Esophagus muscularis mucosa (tissue), 4 donors: Measurements from ENCODE around the gene ASCL1. TPM values are rescaled to one million over a fixed set of nuclear protein-coding genes. Genes with fewer than 3 reads are reported as not detected.

ENCODE experiments used
- DNase-seq: peaks from one replicate; pipeline ENCODE4 v3.0.0-alpha.2; 2017; ENCODE audit errors: extremely low spot score
- H3K27ac ChIP-seq, 4 donors: fragments of 200-600 bp; sonication (generic); replicated peaks in 1 of 4; 1 replicate in 3 of 4; 2 replicates in 1 of 4; pipeline ENCODE4 v1.5.1; 2016 to 2019; ENCODE audit warnings: mild to moderate bottlenecking in 1 of 4
- H3K27me3 ChIP-seq, 4 donors: fragments of 200-600 bp; sonication (generic); one replicate each; pipeline versions ENCODE4 v1.5.1 to v1.6.0; 2016 to 2019
- H3K36me3 ChIP-seq, 4 donors: fragments of 200-600 bp; sonication (generic); one replicate each; pipeline ENCODE4 v1.5.1; 2016 to 2019
- H3K4me1 ChIP-seq, 4 donors: fragments of 200-600 bp; sonication (generic); one replicate each; pipeline ENCODE4 v1.5.1; 2016 to 2019
- H3K4me3 ChIP-seq, 4 donors: fragments of 200-600 bp; sonication (generic); 1 replicate in 2 of 4; 2 replicates in 2 of 4; pipeline ENCODE4 v1.5.1; 2016 to 2019; ENCODE audit warnings: mild to moderate bottlenecking in 4 of 4, moderate library complexity in 1 of 4
- H3K9me3 ChIP-seq, 4 donors: fragments of 200-600 bp; sonication (generic); 1 replicate in 3 of 4; 2 replicates in 1 of 4; pipeline ENCODE4 v1.5.1; 2016 to 2019
- EP300 ChIP-seq: sonication (generic); formaldehyde crosslinking; IDR thresholded peaks from one replicate; pipeline ENCODE4 v1.6.1; 2017; ENCODE audit warnings: antibody characterized with exemption
- POLR2A ChIP-seq: fragments of 450-650 bp; IDR thresholded peaks from one replicate; pipeline ENCODE4 v1.6.1; 2017; ENCODE audit warnings: antibody characterized with exemption, moderate library complexity, mild to moderate bottlenecking, low read depth
- POLR2AphosphoS5 ChIP-seq, 2 donors: sonication (generic); formaldehyde crosslinking; IDR thresholded peaks; one replicate each; pipeline ENCODE4 v1.6.1; 2017; ENCODE audit warnings: antibody characterized with exemption in 2 of 2
- WGBS: methylation state at CpG from one replicate; pipeline ENCODE4 v1.1.5; 2018; 5-methylcytosine and 5-hydroxymethylcytosine counted together
- intact Hi-C: fragments of 100-400 bp; cut with DNase I; formaldehyde crosslinking; loops from one replicate; pipeline ENCODE4 v1.15.1; 2023
- total RNA-seq, 4 donors: library from RNA; depleted of rRNA; stranded (reverse); fragments of >200 nt; gene quantifications; one replicate each; pipeline versions ENCODE4 v1.1.0 to v1.2.1, GENCODE V29; 2016
- TF ChIP-seq, protein P1 (sequence below), 3 experiments: fragments of 200-600 bp in 2 of 3; fragments of 450-650 bp in 1 of 3; sonication (generic) in 2 of 3; IDR thresholded peaks; one replicate each; pipeline ENCODE4 v1.5.1; 2017 to 2019; ENCODE audit warnings: antibody characterized with exemption in 3 of 3, mild to moderate bottlenecking in 2 of 3, moderate library complexity in 1 of 3

ASCL1 gene
- total RNA-seq, 4 donors from 2014 or later, result 0.17 TPM; not detected in 3

DNA sequence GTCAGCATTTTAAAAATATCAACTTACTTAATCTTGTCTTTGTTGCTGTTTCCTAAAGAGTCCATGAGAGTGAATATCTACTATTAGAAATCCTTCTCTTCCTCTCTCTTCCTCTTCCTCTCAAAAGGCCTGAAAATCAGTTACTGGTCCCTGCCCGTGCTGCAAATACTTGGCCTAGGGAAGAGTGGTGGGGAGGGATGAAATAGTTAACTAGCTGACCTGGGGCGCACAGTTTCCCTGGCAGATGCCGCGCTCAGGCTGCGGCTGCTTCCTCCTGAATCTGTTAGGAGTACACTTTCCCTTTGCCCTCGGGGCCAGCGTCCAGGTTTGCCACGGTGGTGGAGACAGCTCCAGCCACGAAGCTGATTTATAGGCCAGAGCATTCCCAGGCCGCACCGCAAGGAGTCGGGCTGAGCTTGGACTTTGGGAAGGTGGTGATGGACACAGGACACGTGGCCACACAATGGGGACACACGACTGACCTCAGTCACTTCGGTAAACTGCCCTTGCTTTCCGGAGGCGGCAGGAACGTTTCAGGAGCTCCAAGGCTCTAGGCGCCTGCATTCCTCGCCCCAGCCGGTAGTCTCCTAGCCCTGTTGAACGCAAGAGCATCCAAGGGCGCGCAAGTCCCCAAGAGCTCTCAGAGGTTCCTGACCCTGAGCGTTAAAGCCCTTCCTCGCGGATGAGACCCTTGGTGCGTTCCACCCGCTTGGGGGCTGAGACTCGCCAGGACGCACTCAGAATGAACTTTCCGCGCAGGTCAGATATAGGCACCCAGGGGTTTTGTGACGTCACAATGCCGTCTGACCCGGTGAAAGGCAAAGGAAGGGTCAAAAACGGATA, 7.1 kb upstream of the ASCL1 start:
- Histone ChIP-seq H3K27me3 (peaks cover 3 to 96% (median 17%) of the 10 kb centered on the region in 4 donors), H3K4me1 (peaks cover 0 to 13% (median 0%) of the 10 kb centered on the region in 4 donors), H3K36me3 (no peaks in the 10 kb centered on the region), H3K27ac (no peak overlapping the region), H3K9me3 (no peaks in the 10 kb centered on the region), H3K4me3 (no peak overlapping the region)
- DNase-seq, result peak; percentile 88
- WGBS, result 12% methylated on average over 23 of the region's 37 CpGs
- intact Hi-C loops, result no loop called here
- no peak for TF ChIP-seq POLR2A
- no peak for TF ChIP-seq POLR2AphosphoS5 (IDR thresholded peaks at IDR 0.05)
- no peak for TF ChIP-seq EP300
- TF ChIP-seq, protein P1, sequence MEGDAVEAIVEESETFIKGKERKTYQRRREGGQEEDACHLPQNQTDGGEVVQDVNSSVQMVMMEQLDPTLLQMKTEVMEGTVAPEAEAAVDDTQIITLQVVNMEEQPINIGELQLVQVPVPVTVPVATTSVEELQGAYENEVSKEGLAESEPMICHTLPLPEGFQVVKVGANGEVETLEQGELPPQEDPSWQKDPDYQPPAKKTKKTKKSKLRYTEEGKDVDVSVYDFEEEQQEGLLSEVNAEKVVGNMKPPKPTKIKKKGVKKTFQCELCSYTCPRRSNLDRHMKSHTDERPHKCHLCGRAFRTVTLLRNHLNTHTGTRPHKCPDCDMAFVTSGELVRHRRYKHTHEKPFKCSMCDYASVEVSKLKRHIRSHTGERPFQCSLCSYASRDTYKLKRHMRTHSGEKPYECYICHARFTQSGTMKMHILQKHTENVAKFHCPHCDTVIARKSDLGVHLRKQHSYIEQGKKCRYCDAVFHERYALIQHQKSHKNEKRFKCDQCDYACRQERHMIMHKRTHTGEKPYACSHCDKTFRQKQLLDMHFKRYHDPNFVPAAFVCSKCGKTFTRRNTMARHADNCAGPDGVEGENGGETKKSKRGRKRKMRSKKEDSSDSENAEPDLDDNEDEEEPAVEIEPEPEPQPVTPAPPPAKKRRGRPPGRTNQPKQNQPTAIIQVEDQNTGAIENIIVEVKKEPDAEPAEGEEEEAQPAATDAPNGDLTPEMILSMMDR (IDR thresholded peaks at IDR 0.05), result no peak

DNA sequence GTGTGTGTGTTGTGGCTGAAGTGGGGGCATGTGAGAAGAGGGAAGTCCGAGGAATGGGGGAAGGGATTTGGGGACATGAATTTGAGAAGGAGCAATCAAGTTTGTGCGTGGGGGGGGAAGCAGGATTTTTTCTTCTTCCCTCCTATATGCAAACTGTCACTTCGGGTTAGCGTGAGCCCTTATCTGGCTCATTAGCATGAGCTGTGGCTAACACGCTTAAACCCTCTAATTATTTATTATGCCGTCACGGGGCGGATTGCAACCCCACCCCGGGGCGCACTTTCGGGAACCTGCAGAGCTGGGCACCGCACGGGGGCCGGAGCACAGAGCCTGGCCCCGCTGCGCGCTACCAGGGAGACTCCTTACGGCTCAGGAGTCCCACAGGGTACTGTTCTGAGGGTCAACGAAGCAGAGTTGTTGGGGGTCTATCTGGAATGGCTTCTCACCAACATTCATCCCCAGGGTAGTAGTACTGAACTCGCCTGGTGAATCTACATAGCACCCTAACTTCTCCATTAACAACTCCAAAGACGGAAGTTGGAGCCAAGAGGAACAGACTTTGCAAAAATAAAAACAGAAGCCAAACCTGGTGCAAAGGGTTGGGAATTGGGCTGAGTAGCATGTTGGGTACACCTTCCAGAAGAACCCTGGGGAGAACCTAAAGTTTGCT, 6.4 kb upstream of the ASCL1 start:
- DNase-seq, result peak; percentile 64
- 10% methylated on average over 21 of the region's 21 CpGs for WGBS
- TF ChIP-seq POLR2A, result no peak
- TF ChIP-seq, protein P1 (IDR thresholded peaks at IDR 0.05), result no peak
- peaks cover 3 to 96% (median 21%) of the 10 kb centered on the region in 4 donors for H3K27me3 ChIP-seq
- no peak overlapping the region for H3K27ac ChIP-seq
- no peaks in the 10 kb centered on the region for H3K36me3 ChIP-seq
- peaks cover 0 to 15% (median 2%) of the 10 kb centered on the region in 4 donors for H3K4me1 ChIP-seq
- intact Hi-C loops, result no loop called here
- no peaks in the 10 kb centered on the region for H3K9me3 ChIP-seq
- H3K4me3 ChIP-seq, result no peak overlapping the region

DNA sequence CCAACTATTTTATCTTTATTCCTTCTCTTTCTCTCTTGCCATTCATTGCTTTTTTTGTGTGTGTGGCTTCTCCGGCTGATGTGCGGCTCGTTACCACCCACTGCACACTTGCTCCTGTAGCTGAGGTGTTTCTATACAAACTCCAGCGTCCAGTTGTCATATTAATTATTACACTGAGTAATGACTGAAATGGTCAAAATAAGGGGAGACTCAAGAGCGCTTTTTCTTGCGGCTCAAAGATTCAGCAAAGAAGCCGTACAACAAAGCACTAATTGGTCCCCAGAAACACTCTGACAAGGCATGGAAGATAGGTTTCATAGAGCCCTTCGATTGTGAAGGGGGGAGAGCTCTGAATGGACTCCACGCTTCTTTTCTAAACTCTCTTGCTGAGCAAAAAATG, 5.6 kb upstream of the ASCL1 start:
- WGBS, result 46% methylated on average over 9 of the region's 9 CpGs
- no peaks in the 10 kb centered on the region for H3K9me3 ChIP-seq
- peaks cover 3 to 97% (median 28%) of the 10 kb centered on the region in 4 donors for H3K27me3 ChIP-seq
- DNase-seq, result peak; percentile 14
- H3K36me3 ChIP-seq, result no peaks in the 10 kb centered on the region
- H3K27ac ChIP-seq, result no peak overlapping the region
- peaks cover 0 to 23% (median 9%) of the 10 kb centered on the region in 4 donors for H3K4me1 ChIP-seq
- TF ChIP-seq POLR2AphosphoS5 (IDR thresholded peaks at IDR 0.05), result no peak
- no peak for TF ChIP-seq POLR2A
- TF ChIP-seq, protein P1 (IDR thresholded peaks at IDR 0.05), result no peak
- no peak for TF ChIP-seq EP300
- H3K4me3 ChIP-seq, result no peak overlapping the region
- intact Hi-C loops, result no loop called here

DNA sequence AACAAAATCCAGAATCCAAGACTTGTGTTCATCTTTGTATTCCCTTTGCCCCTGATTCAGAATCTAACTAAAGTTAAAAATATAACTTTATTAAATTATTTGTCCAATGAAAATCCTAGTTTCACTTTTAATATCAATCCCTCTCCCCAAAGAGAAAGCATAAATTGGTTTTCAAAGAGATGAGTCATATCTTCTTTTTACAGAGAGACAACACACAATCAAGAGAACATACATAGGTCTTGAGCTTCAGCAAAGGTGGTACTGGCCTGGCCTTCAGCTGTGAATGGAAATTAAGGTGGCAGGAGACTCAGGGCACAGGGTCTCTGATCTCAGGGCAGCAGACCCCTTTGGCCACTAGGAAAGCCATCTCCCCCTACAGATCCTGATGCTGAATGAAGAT, 4.3 kb upstream of the ASCL1 start:
- H3K27ac ChIP-seq, result no peak overlapping the region
- no peaks in the 10 kb centered on the region for H3K36me3 ChIP-seq
- TF ChIP-seq POLR2AphosphoS5 (IDR thresholded peaks at IDR 0.05), result no peak
- TF ChIP-seq, protein P1 (IDR thresholded peaks at IDR 0.05), result no peak
- no peak for TF ChIP-seq POLR2A
- TF ChIP-seq EP300, result no peak
- DNase-seq, result no peak
- H3K9me3 ChIP-seq, result no peaks in the 10 kb centered on the region
- H3K4me3 ChIP-seq, result no peak overlapping the region
- intact Hi-C loops, result no loop called here
- H3K27me3 ChIP-seq, result peaks cover 3 to 100% (median 29%) of the 10 kb centered on the region in 4 donors
- H3K4me1 ChIP-seq, result peaks cover 4 to 37% (median 22%) of the 10 kb centered on the region in 4 donors
